SK-N-MC (cell line): Measurements from ENCODE around the gene GALNTL6.
"Not testable (repeated sequence)": the region's sequence is repeated elsewhere in the genome, so short reads cannot be mapped to it uniquely, and the experiment has no call there.

Experiments
- DNase-seq: peaks from one replicate; pipeline ENCODE4 v3.0.0-alpha.2; 2011; ENCODE audit warnings: low read depth, low spot score
- H3K27ac ChIP-seq: fragments of 200-600 bp; sonication (generic); 2 replicates; pipeline ENCODE4 v1.5.1; 2016; ENCODE audit warnings: mixed run types
- H3K36me3 ChIP-seq: fragments of 200-600 bp; sonication (generic); 2 replicates; pipeline ENCODE4 v1.6.1; 2017; ENCODE audit warnings: antibody characterized with exemption, low read length, mixed read lengths; ENCODE audit not compliant: insufficient read depth
- H3K4me3 ChIP-seq: fragments of 200-600 bp; sonication (generic); 2 replicates; pipeline ENCODE4 v1.5.1; 2016
- H3K9ac ChIP-seq: fragments of 200-600 bp; sonication (generic); 2 replicates; pipeline ENCODE4 v1.8.0; 2017; ENCODE audit warnings: mixed run types, mixed read lengths; ENCODE audit not compliant: insufficient read length
- H3K9me3 ChIP-seq: fragments of 200-600 bp; sonication (generic); 2 replicates; pipeline ENCODE4 v1.6.1; 2017; ENCODE audit warnings: low read depth, mild to moderate bottlenecking, antibody characterized with exemption, low read length, moderate library complexity, mixed read lengths
- EZH2 ChIP-seq: fragments of 200-600 bp; sonication (generic); IDR thresholded peaks from one replicate; pipeline ENCODE4 v1.6.1; 2017; ENCODE audit warnings: antibody characterized with exemption
- FOXP2 ChIP-seq: optimal IDR thresholded peaks from 2 replicates; pipeline ENCODE3; 2011; ENCODE audit warnings: mild to moderate bottlenecking, moderate library complexity; ENCODE audit not compliant: insufficient read depth; ENCODE audit errors: extremely low read length, control extremely low read depth
- POLR2AphosphoS5 ChIP-seq: IDR thresholded peaks from 2 replicates; pipeline ENCODE4 v1.6.1; 2012; ENCODE audit warnings: mild to moderate bottlenecking, low read depth, low read length, borderline replicate concordance

Gene GALNTL6

GRCh38 chr4:172974586-172974985 lies 1161.4 kb downstream of the GALNTL6 start:
- Histone ChIP-seq H3K9me3 (no peaks in the 10 kb centered on the region), H3K4me3 (no peak overlapping the region), H3K36me3 (no peaks in the 10 kb centered on the region), H3K27ac (no peak overlapping the region), H3K9ac (no peak overlapping the region)
- no peak for DNase-seq
- TF ChIP-seq EZH2 (no peak), FOXP2 (no peak), POLR2AphosphoS5 (no peak)

GRCh38 chr4:172975651-172976229 lies 1162.5 kb downstream of the GALNTL6 start:
- no peak overlapping the region for H3K27ac ChIP-seq
- H3K36me3 ChIP-seq, result no peaks in the 10 kb centered on the region
- no peak for TF ChIP-seq FOXP2
- no peak for TF ChIP-seq EZH2
- no peak for TF ChIP-seq POLR2AphosphoS5
- H3K9me3 ChIP-seq, result no peaks in the 10 kb centered on the region
- H3K4me3 ChIP-seq, result no peak overlapping the region
- no peak for DNase-seq
- no peak overlapping the region for H3K9ac ChIP-seq

DNA sequence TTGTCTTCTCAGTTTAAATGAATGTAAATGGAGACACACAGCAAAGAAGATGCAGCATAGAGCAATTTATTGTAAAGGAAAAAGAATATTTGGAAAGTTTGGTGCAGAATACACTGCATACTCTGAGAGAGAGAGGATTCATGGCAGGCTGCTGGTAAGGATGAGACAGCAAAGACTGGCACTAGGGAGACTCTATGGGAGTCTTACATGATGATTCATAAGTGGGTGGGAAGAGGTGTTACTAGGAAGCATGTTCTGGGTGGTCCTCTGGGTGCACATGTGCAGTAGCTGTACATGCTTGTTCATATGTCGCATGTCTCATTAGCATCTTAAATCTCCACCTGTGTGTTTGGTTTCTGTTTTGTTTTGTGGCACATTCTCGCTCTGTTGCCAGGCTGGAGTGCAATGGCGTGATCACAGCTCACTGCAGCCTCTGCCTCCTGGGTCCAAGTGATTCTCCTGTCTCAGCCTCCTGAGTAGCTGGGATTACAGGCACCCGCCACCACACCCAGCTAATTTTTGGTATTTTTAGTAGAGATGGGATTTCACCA lies 1164.4 kb downstream of the GALNTL6 start:
- H3K9me3 ChIP-seq, H3K4me3 ChIP-seq, H3K9ac ChIP-seq, H3K36me3 ChIP-seq, H3K27ac ChIP-seq, DNase-seq: not testable (repeated sequence)

DNA sequence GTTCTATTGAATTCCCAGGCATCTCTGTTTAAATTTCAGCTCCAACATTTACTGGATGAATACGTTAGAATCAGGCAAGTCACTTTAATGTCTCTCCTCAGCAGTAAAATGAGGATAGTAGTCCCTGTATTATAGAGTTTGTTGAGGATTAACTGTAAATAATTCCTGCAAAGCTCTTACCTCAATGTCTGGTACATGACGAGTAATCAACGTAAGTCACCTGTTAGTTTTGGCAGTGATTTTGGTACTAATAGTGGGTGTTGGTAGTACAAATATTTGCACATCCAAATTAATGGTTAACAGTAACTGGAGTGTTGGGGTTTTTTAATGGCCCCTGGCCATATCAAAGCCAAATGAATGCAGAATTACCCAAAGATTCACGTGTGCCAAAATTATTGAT lies 1165.6 kb downstream of the GALNTL6 start:
- TF ChIP-seq FOXP2 (no peak), POLR2AphosphoS5 (no peak), EZH2 (no peak)
- Histone ChIP-seq H3K27ac (no peak overlapping the region), H3K36me3 (no peaks in the 10 kb centered on the region), H3K4me3 (no peak overlapping the region), H3K9me3 (no peaks in the 10 kb centered on the region), H3K9ac (no peak overlapping the region)
- no peak for DNase-seq

GRCh38 chr4:172979332-172979731 lies 1166.1 kb downstream of the GALNTL6 start:
- no peak overlapping the region for H3K27ac ChIP-seq
- H3K36me3 ChIP-seq, result no peaks in the 10 kb centered on the region
- TF ChIP-seq FOXP2, result no peak
- no peak for TF ChIP-seq POLR2AphosphoS5
- TF ChIP-seq EZH2, result no peak
- H3K9ac ChIP-seq, result no peak overlapping the region
- no peaks in the 10 kb centered on the region for H3K9me3 ChIP-seq
- no peak for DNase-seq
- H3K4me3 ChIP-seq, result no peak overlapping the region

GRCh38 chr4:172980219-172980618 lies 1167.0 kb downstream of the GALNTL6 start:
- H3K9me3 ChIP-seq, result no peaks in the 10 kb centered on the region
- TF ChIP-seq POLR2AphosphoS5 (no peak), FOXP2 (no peak), EZH2 (no peak)
- H3K4me3 ChIP-seq, result no peak overlapping the region
- H3K36me3 ChIP-seq, result no peaks in the 10 kb centered on the region
- H3K9ac ChIP-seq, result no peak overlapping the region
- DNase-seq, result no peak
- H3K27ac ChIP-seq, result no peak overlapping the region

DNA sequence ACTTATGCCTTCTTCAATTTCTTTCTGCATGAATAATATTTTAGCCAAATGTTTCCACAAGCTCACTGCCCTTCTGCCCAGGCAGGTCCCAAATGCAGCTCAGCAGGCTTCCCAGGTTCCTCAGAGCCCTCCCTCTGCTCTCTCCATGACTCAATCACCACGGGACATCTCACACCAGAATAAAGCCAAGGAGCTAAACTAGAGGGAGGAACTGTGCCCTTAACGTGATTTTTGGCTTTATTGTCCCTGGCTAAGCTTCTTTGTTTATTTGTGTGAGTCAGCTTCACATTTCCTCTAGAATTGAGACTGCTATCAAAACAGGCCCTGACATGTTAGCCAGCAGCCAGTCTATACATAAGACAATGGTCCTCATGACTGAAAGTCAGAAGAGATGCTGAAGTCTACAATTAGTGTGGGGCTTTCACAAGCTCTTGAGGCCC lies 1169.0 kb downstream of the GALNTL6 start:
- no peak for DNase-seq
- no peak for TF ChIP-seq EZH2
- TF ChIP-seq POLR2AphosphoS5, result no peak
- TF ChIP-seq FOXP2, result no peak
- Histone ChIP-seq H3K4me3 (no peak overlapping the region), H3K9me3 (no peaks in the 10 kb centered on the region), H3K9ac (no peak overlapping the region), H3K27ac (no peak overlapping the region), H3K36me3 (no peaks in the 10 kb centered on the region)

DNA sequence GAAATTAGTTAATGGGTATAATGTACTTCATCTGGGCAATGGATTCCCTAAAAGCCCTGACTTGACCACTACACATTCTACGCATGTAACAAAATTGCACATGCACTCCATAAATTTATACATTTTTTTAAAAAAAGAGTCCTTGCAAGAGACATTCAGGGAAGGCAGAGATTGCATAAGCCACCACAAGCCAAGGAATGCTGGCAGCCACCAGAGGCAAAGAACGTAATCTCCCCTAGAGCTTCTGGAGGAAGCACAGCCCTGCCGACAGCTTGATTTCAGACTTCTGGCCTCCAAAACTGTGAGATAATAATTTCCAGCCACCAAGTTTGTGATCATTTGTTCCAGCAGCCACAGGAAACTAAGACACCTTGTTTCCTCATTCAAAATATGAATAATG lies 1169.8 kb downstream of the GALNTL6 start:
- Histone ChIP-seq H3K27ac (no peak overlapping the region), H3K36me3 (no peaks in the 10 kb centered on the region), H3K4me3 (no peak overlapping the region), H3K9me3 (no peaks in the 10 kb centered on the region), H3K9ac (no peak overlapping the region)
- TF ChIP-seq FOXP2, result no peak
- TF ChIP-seq POLR2AphosphoS5, result no peak
- no peak for TF ChIP-seq EZH2
- no peak for DNase-seq

- Histone ChIP-seq H3K4me3 (no peak overlapping the region), H3K9ac (no peak overlapping the region), H3K9me3 (no peaks in the 10 kb centered on the region), H3K27ac (no peak overlapping the region), H3K36me3 (no peaks in the 10 kb centered on the region)
- no peak for DNase-seq
- no peak for TF ChIP-seq FOXP2
- TF ChIP-seq EZH2, result no peak
Observed at GRCh38 chr4:172983631-172984030, 1170.4 kb downstream of the GALNTL6 start.
